Neutrophil (primary cell): ENCODE data around the gene PARD6B.

Experiments
- H3K27ac ChIP-seq: fragments of 200-600 bp; sonication (generic); 2 replicates; pipeline ENCODE4 v1.5.1; 2016; ENCODE audit warnings: mild to moderate bottlenecking, moderate library complexity
- H3K27me3 ChIP-seq: fragments of 200-600 bp; sonication (generic); 2 replicates; pipeline ENCODE4 v1.6.0; 2016; ENCODE audit warnings: mild to moderate bottlenecking
- H3K36me3 ChIP-seq: fragments of 200-600 bp; sonication (generic); 2 replicates; pipeline ENCODE4 v1.5.1; 2017
- H3K4me1 ChIP-seq, 2 experiments: fragments of 200-600 bp in 1 of 2; sonication (generic) in 1 of 2; 1 replicate in 1 of 2; 2 replicates in 1 of 2; pipeline versions ENCODE4 v1.5.1 to v1.6.1; 2013 to 2016; ENCODE audit warnings: low read depth in 1 of 2, low read length in 1 of 2, mild to moderate bottlenecking in 1 of 2, moderate library complexity in 1 of 2; ENCODE audit not compliant: control insufficient read depth in 1 of 2, insufficient read depth in 1 of 2
- H3K4me3 ChIP-seq, 2 experiments: fragments of 200-600 bp in 1 of 2; sonication (generic) in 1 of 2; 1 replicate in 1 of 2; 2 replicates in 1 of 2; pipeline ENCODE4 v1.5.1; 2013 to 2016; ENCODE audit warnings: low read depth in 1 of 2, low read length in 1 of 2, mild to moderate bottlenecking in 1 of 2, moderate library complexity in 1 of 2
- H3K9me3 ChIP-seq: fragments of 200-600 bp; sonication (generic); 2 replicates; pipeline ENCODE4 v1.5.1; 2016
- CTCF ChIP-seq: fragments of 200-600 bp; sonication (generic); IDR thresholded peaks from 2 replicates; pipeline ENCODE4 v1.5.1; 2016; ENCODE audit warnings: antibody characterized with exemption

PARD6B gene

GRCh38 chr20:50753152-50753551, 21.8 kb downstream of the PARD6B start:
- TF ChIP-seq CTCF = no peak
- Histone ChIP-seq H3K27me3 (no peaks in the 10 kb centered on the region), H3K4me1 (no peaks in the 10 kb centered on the region), H3K36me3 (peaks cover 15% of the 10 kb centered on the region), H3K27ac (no peak overlapping the region), H3K4me3 (no peak overlapping the region), H3K9me3 (no peaks in the 10 kb centered on the region)

- Histone ChIP-seq H3K4me1 (no peaks in the 10 kb centered on the region), H3K9me3 (no peaks in the 10 kb centered on the region), H3K27me3 (no peaks in the 10 kb centered on the region), H3K36me3 (peaks cover 11% of the 10 kb centered on the region), H3K27ac (no peak overlapping the region), H3K4me3 (no peak overlapping the region)
- TF ChIP-seq CTCF = no peak
These were observed 23.0 kb downstream of the PARD6B start for GRCh38 chr20:50754420-50754819.

GRCh38 chr20:50756447-50756846, 25.1 kb downstream of the PARD6B start:
- H3K4me1 ChIP-seq = no peaks in the 10 kb centered on the region
- no peak for TF ChIP-seq CTCF
- no peaks in the 10 kb centered on the region for H3K9me3 ChIP-seq
- H3K36me3 ChIP-seq = no peaks in the 10 kb centered on the region
- H3K4me3 ChIP-seq = no peak overlapping the region
- no peak overlapping the region for H3K27ac ChIP-seq
- no peaks in the 10 kb centered on the region for H3K27me3 ChIP-seq

GRCh38 chr20:50758469-50758868, 27.1 kb downstream of the PARD6B start:
- no peaks in the 10 kb centered on the region for H3K27me3 ChIP-seq
- TF ChIP-seq CTCF = no peak
- H3K27ac ChIP-seq = no peak overlapping the region
- H3K4me1 ChIP-seq = no peaks in the 10 kb centered on the region
- no peak overlapping the region for H3K4me3 ChIP-seq
- no peaks in the 10 kb centered on the region for H3K36me3 ChIP-seq
- H3K9me3 ChIP-seq = no peaks in the 10 kb centered on the region

- H3K36me3 ChIP-seq = no peaks in the 10 kb centered on the region
- H3K27me3 ChIP-seq = no peaks in the 10 kb centered on the region
- H3K4me1 ChIP-seq = no peaks in the 10 kb centered on the region
- H3K4me3 ChIP-seq = no peak overlapping the region
- H3K9me3 ChIP-seq = no peaks in the 10 kb centered on the region
- no peak overlapping the region for H3K27ac ChIP-seq
- TF ChIP-seq CTCF = no peak
These were observed 27.6 kb downstream of the PARD6B start for GRCh38 chr20:50758992-50759391.

GRCh38 chr20:50759678-50760077, 28.3 kb downstream of the PARD6B start:
- no peak for TF ChIP-seq CTCF
- Histone ChIP-seq H3K27ac (no peak overlapping the region), H3K9me3 (no peaks in the 10 kb centered on the region), H3K4me1 (no peaks in the 10 kb centered on the region), H3K27me3 (no peaks in the 10 kb centered on the region), H3K36me3 (no peaks in the 10 kb centered on the region), H3K4me3 (no peak overlapping the region)
